ENCODE data around the gene JAKMIP2. TPM values are rescaled to one million over a fixed set of nuclear protein-coding genes. Genes with fewer than 3 reads are reported as not detected.
"Not testable (repeated sequence)": the region's sequence is repeated elsewhere in the genome, so short reads cannot be mapped to it uniquely, and the experiment has no call there.

JAKMIP2 gene
- total RNA-seq, 2 experiments from 2014 or later: 1.3 to 1.9 TPM

- no peaks in the 10 kb centered on the region for H3K27me3 Mint-ChIP-seq
- CTCF ChIA-PET: no interaction called here
- no peaks in the 10 kb centered on the region for H3K36me3 Mint-ChIP-seq (ENCODE audit: low read depth)
- H3K9me3 Mint-ChIP-seq: no peaks in the 10 kb centered on the region
- no peak overlapping the region for H3K27ac Mint-ChIP-seq
- no peak overlapping the region for H3K4me3 Mint-ChIP-seq
- POLR2A ChIA-PET: no interaction called here
- H3K4me1 Mint-ChIP-seq: no peaks in the 10 kb centered on the region
- no peak for DNase-seq
Measured at GRCh38 chr5:147805030-147805454, 22.5 kb upstream of the JAKMIP2 start.

- Mint-ChIP-seq H3K27ac (no peak overlapping the region), H3K27me3 (no peaks in the 10 kb centered on the region)
- CTCF ChIA-PET: no interaction called here
Measured at GRCh38 chr5:147804334-147804733, 21.8 kb upstream of the JAKMIP2 start.

GRCh38 chr5:147803926-147804325 is 21.4 kb upstream of the JAKMIP2 start:
- POLR2A ChIA-PET: no interaction called here
- Mint-ChIP-seq H3K4me3 (no peak overlapping the region), H3K27me3 (no peaks in the 10 kb centered on the region), H3K9me3 (no peaks in the 10 kb centered on the region), H3K27ac (no peak overlapping the region), H3K4me1 (no peaks in the 10 kb centered on the region), H3K36me3 (ENCODE audit: low read depth) (no peaks in the 10 kb centered on the region)
- DNase-seq: no peak
- CTCF ChIA-PET: no interaction called here

More at GRCh38 chr5:147804334-147804733, 21.8 kb upstream of the JAKMIP2 start:
- Mint-ChIP-seq H3K9me3 (no peaks in the 10 kb centered on the region), H3K4me3 (no peak overlapping the region), H3K36me3 (ENCODE audit: low read depth) (no peaks in the 10 kb centered on the region), H3K4me1 (no peaks in the 10 kb centered on the region)
- POLR2A ChIA-PET: no interaction called here
- no peak for DNase-seq

GRCh38 chr5:147803161-147803560 is 20.6 kb upstream of the JAKMIP2 start:
- H3K27me3 Mint-ChIP-seq; H3K4me1 Mint-ChIP-seq; CTCF ChIA-PET; H3K27ac Mint-ChIP-seq; POLR2A ChIA-PET; H3K9me3 Mint-ChIP-seq; DNase-seq; H3K4me3 Mint-ChIP-seq; H3K36me3 Mint-ChIP-seq (ENCODE audit: low read depth): not testable (repeated sequence)

GRCh38 chr5:147801461-147801860 is 18.9 kb upstream of the JAKMIP2 start:
- H3K36me3 Mint-ChIP-seq (ENCODE audit: low read depth): no peaks in the 10 kb centered on the region
- no peaks in the 10 kb centered on the region for H3K27me3 Mint-ChIP-seq
- no peaks in the 10 kb centered on the region for H3K4me1 Mint-ChIP-seq
- no peaks in the 10 kb centered on the region for H3K9me3 Mint-ChIP-seq
- no peak overlapping the region for H3K4me3 Mint-ChIP-seq
- H3K27ac Mint-ChIP-seq: no peak overlapping the region
- ChIA-PET CTCF (no interaction called here), POLR2A (no interaction called here)
- no peak for DNase-seq

- H3K36me3 Mint-ChIP-seq (ENCODE audit: low read depth): no peaks in the 10 kb centered on the region
- CTCF ChIA-PET: no interaction called here
- H3K9me3 Mint-ChIP-seq: no peaks in the 10 kb centered on the region
- H3K4me3 Mint-ChIP-seq: no peak overlapping the region
- POLR2A ChIA-PET: no interaction called here
- no peaks in the 10 kb centered on the region for H3K27me3 Mint-ChIP-seq
- H3K27ac Mint-ChIP-seq: no peak overlapping the region
- no peak for DNase-seq
- no peaks in the 10 kb centered on the region for H3K4me1 Mint-ChIP-seq
Measured at GRCh38 chr5:147800491-147800890, 18.0 kb upstream of the JAKMIP2 start.

- H3K9me3 Mint-ChIP-seq: no peaks in the 10 kb centered on the region
- H3K4me3 Mint-ChIP-seq: no peak overlapping the region
- no peak for DNase-seq
- ChIA-PET POLR2A (no interaction called here), CTCF (interaction anchor here (0.8 kb wide), 1 partner anchor 26 kb away, joined by 3 read pairs; no protein-coding TSS in a partner anchor)
- no peaks in the 10 kb centered on the region for H3K27me3 Mint-ChIP-seq
- H3K36me3 Mint-ChIP-seq (ENCODE audit: low read depth): no peaks in the 10 kb centered on the region
- H3K4me1 Mint-ChIP-seq: no peaks in the 10 kb centered on the region
- H3K27ac Mint-ChIP-seq: no peak overlapping the region
Measured at GRCh38 chr5:147796556-147797308, 14.2 kb upstream of the JAKMIP2 start.

GRCh38 chr5:147791181-147791580 is 8.7 kb upstream of the JAKMIP2 start:
- ChIA-PET POLR2A (no interaction called here), CTCF (no interaction called here)
- Mint-ChIP-seq H3K4me1 (no peaks in the 10 kb centered on the region), H3K9me3 (no peaks in the 10 kb centered on the region), H3K27ac (no peak overlapping the region), H3K27me3 (no peaks in the 10 kb centered on the region), H3K36me3 (ENCODE audit: low read depth) (no peaks in the 10 kb centered on the region), H3K4me3 (no peak overlapping the region)
- DNase-seq: no peak

- H3K27ac Mint-ChIP-seq: no peak overlapping the region
- no peak for DNase-seq
- POLR2A ChIA-PET: no interaction called here
- no peak overlapping the region for H3K4me3 Mint-ChIP-seq
- no peaks in the 10 kb centered on the region for H3K4me1 Mint-ChIP-seq
- CTCF ChIA-PET: no interaction called here
- H3K9me3 Mint-ChIP-seq: no peaks in the 10 kb centered on the region
- H3K36me3 Mint-ChIP-seq (ENCODE audit: low read depth): no peaks in the 10 kb centered on the region
- no peaks in the 10 kb centered on the region for H3K27me3 Mint-ChIP-seq
Measured at GRCh38 chr5:147789820-147790219, 7.3 kb upstream of the JAKMIP2 start.

- no peak for DNase-seq
- Mint-ChIP-seq H3K4me1 (no peaks in the 10 kb centered on the region), H3K36me3 (ENCODE audit: low read depth) (no peaks in the 10 kb centered on the region), H3K27me3 (no peaks in the 10 kb centered on the region), H3K27ac (no peak overlapping the region), H3K4me3 (no peak overlapping the region), H3K9me3 (no peaks in the 10 kb centered on the region)
- ChIA-PET CTCF (no interaction called here), POLR2A (no interaction called here)
Measured at GRCh38 chr5:147788023-147788422, 5.5 kb upstream of the JAKMIP2 start.

GRCh38 chr5:147786142-147786541 is 3.6 kb upstream of the JAKMIP2 start:
- peaks cover 8% of the 10 kb centered on the region for H3K4me1 Mint-ChIP-seq
- no peak overlapping the region for H3K27ac Mint-ChIP-seq
- POLR2A ChIA-PET: no interaction called here
- CTCF ChIA-PET: no interaction called here
- H3K9me3 Mint-ChIP-seq: no peaks in the 10 kb centered on the region
- no peak overlapping the region for H3K4me3 Mint-ChIP-seq
- no peaks in the 10 kb centered on the region for H3K36me3 Mint-ChIP-seq (ENCODE audit: low read depth)
- peaks cover 2% of the 10 kb centered on the region for H3K27me3 Mint-ChIP-seq
- no peak for DNase-seq

GRCh38 chr5:147784146-147784987 is 1.8 kb upstream of the JAKMIP2 start:
- Mint-ChIP-seq H3K27me3 (peaks cover 2% of the 10 kb centered on the region), H3K36me3 (ENCODE audit: low read depth) (no peaks in the 10 kb centered on the region), H3K27ac (no peak overlapping the region), H3K9me3 (no peaks in the 10 kb centered on the region), H3K4me3 (no peak overlapping the region), H3K4me1 (peaks cover 11% of the 10 kb centered on the region)
- ChIA-PET CTCF (no interaction called here), POLR2A (no interaction called here)
- DNase-seq: no peak

GRCh38 chr5:147780924-147781573 is 1.5 kb downstream of the JAKMIP2 start:
- peaks cover 2% of the 10 kb centered on the region for H3K27me3 Mint-ChIP-seq
- DNase-seq: no peak
- H3K4me3 Mint-ChIP-seq: peak overlapping the region; percentile 17
- CTCF ChIA-PET: interaction anchor here (1.7 kb wide), 1 partner anchor 153 kb away, joined by 4 read pairs; no protein-coding TSS in a partner anchor
- no peaks in the 10 kb centered on the region for H3K36me3 Mint-ChIP-seq (ENCODE audit: low read depth)
- POLR2A ChIA-PET: no interaction called here
- H3K27ac Mint-ChIP-seq: no peak overlapping the region
- H3K9me3 Mint-ChIP-seq: peaks cover 4% of the 10 kb centered on the region
- peaks cover 11% of the 10 kb centered on the region for H3K4me1 Mint-ChIP-seq

Measured in activated CD4-positive, alpha-beta memory T cell treated with anti-CD3 and anti-CD28 coated beads, Interleukin-2, amount 10 ng/mL, durations not matched to agents 7 days and 5 days (primary cell).